ENCODE results near the gene TTYH1.

- TF ChIP-seq CTCF (conservative IDR thresholded peaks at IDR 0.05; ENCODE audit: low read length) (no peak), EZH2phosphoT487 (IDR thresholded peaks at IDR 0.05; ENCODE audit: borderline replicate concordance) (no peak)
Observed at GRCh38 chr19:54451331-54451871, 36.1 kb downstream of the TTYH1 start.

Data from Loucy (cell line).